NK-92 (cell line): ENCODE data around the gene LRWD1.
"Not testable (repeated sequence)": the region's sequence is repeated elsewhere in the genome, so short reads cannot be mapped to it uniquely, and the experiment has no call there.

ENCODE experiments used
- DNase-seq: peaks from one replicate; lab custom pipeline; 2025; ENCODE audit not compliant: unreplicated experiment; lab: John Stamatoyannopoulos, UW

Gene LRWD1

GRCh38 chr7:102439963-102440795 is 24.6 kb upstream of the LRWD1 start:
- DNase-seq, result no peak

DNA sequence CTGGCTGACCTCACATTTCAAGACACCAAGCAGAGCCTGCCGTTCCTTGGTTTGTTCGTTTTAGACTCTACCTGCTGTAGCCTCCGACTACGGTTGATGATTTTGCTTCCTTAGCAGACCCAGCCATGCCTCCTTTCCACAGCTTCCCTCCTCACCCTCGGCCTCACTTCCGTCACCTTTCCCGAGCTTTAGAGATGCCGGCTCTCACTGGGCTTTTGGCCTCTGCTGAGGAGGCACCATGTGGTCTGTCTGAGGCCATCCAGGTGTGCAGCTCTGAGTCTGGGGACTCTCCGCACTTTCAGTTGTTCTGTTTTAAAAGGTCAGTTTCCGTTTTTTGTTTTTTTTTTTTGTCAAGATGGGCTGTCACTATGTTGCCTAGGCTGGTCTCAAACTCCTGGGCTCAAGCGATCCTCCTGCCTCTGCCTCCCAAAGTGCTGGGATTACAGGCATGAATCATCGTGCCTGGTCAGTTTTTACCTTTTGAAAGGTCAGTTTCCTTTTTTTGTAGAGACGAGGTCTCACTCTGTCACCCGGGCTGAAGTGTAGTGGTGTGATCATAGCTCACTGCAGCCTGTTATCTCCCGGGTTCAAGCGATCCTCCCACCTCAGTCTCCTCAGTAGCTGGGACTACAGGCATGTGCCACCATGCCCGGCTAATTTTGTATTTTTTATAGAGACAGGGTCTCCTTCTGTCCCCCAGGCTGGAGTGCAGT is 19.7 kb upstream of the LRWD1 start:
- DNase-seq, result no peak

GRCh38 chr7:102445674-102446071 is 19.1 kb upstream of the LRWD1 start:
- no peak for DNase-seq

- no peak for DNase-seq
Observed at GRCh38 chr7:102446387-102447156, 18.2 kb upstream of the LRWD1 start.

- no peak for DNase-seq
Observed at GRCh38 chr7:102447311-102447710, 17.5 kb upstream of the LRWD1 start.

- no peak for DNase-seq
Observed at GRCh38 chr7:102449136-102449535, 15.6 kb upstream of the LRWD1 start.

DNA sequence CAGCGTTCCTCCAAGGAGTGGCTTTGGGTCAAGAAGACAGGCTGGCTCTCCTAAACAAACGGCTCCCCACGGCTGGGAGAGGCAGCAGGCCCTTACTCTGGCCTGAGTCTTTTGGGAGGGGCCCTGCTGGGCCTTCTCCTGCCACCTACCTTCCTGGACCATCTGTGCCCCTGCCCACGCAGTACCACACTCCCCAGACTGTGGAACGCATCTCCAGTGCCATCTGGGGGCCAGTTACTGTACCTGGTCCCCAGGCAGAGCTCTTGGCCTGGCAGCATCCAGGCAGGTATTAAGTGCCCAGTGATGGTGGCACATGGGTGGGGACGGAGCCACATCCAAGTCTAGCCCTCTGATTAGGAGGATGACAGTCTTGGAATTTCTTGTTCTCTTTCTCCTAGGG is 14.5 kb upstream of the LRWD1 start:
- no peak for DNase-seq

GRCh38 chr7:102451371-102452054 is 13.3 kb upstream of the LRWD1 start:
- no peak for DNase-seq

DNA sequence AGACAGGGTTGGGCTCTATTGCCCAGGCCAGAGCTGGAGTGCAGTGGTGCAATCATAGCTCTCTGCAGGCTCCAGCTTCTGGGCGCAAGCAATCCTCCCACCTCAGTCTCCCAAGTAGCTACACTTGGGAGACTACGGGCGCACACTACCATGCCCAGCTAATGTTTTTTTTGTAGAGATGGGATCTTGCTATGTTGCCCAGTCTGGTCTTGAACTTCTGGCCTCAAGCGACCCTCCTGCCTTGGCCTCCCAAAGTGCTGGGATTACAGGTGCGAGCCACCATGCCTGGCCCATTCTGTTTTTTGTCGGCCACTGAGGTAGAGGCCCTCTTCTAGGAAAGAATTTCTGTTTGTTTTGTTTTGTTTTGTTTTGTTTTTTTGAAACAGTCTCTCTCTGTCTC is 12.3 kb upstream of the LRWD1 start:
- no peak for DNase-seq

- DNase-seq, result no peak
Observed at GRCh38 chr7:102453319-102453718, 11.5 kb upstream of the LRWD1 start.

DNA sequence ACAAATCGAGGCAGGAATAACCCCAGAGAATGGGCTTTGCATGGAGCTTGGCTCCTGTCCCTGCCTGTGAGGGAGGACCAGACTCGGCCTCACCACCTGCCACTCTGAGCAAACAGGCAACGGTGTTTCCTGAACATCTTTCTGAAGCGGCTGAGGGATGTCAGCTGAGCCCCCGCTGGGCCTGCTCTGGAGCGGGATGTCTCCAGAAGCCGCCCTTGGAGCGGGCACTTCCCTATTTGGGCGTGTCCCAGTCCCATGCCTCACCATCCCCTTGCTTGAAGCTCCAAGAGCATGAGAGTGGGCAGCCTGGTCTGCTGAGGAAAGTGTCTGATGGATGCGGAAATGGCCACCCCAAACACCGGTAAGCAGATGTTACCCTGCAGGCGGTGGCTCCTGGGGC is 10.3 kb upstream of the LRWD1 start:
- DNase-seq, result no peak

GRCh38 chr7:102454932-102455331 is 9.9 kb upstream of the LRWD1 start:
- not testable (repeated sequence) for DNase-seq

- DNase-seq, result no peak
Observed at GRCh38 chr7:102455596-102455995, 9.2 kb upstream of the LRWD1 start.

- no peak for DNase-seq
Observed at GRCh38 chr7:102456327-102456726, 8.5 kb upstream of the LRWD1 start.

GRCh38 chr7:102457352-102457924 is 7.3 kb upstream of the LRWD1 start:
- DNase-seq, result no peak

DNA sequence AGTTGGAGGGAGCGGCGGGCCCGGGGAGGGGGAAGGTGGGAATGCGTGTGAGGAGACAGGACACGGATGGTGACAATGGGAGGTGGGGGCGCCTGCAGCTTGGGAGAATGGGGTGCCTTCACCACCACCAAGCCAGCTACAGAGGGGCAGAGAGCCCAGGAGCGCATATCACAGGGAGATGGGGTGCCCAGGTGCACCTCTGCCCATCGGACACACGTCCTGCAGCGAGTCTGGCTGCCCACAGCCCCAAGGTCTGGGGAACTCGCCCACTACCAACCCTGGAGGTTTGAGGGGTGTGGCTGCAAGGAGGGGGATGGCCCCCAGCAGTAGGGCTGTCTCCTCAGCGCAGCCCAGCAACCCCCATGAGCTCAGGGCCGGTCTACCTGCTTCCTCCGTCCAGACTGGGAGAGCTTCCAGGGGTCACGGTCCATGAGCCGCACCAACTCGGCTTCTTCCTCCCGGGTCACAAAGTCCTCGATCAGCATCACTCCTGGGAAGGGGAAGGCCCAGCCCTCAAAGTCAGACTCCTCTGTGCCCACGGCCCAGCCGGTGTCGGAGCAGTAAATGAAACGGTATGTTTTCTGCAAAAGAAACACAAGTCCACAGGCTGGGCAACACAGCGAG is 5.5 kb upstream of the LRWD1 start:
- DNase-seq, result no peak

DNA sequence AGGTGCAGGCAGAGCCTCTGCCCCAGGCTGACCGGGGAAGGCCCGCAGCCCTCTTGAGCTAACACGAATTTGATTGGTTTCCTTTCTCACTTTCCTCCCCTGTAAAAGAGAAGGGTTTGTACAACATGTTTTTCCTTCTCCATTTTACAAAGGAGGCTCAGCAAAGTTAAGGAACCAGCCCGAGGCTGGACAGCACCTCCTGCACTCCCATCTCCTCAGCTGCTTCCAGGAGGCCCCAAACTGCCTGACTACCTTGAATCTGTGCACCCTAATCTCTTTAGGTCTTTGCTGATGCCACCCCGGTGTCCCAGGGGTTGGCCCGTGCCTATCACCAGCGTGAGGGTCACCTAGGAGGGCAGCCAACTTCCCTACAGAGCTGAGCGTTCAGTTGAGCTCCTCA is 4.3 kb upstream of the LRWD1 start:
- no peak for DNase-seq

- no peak for DNase-seq
Observed at GRCh38 chr7:102463841-102464576, 775 bp upstream of the LRWD1 start.

- DNase-seq, result no peak
Observed at GRCh38 chr7:102466097-102466496, 1.3 kb downstream of the LRWD1 start.
